Keratinocyte (primary cell): ENCODE measurements around the gene MICAL2. TPM values are rescaled to one million over a fixed set of nuclear protein-coding genes. Genes with fewer than 3 reads are reported as not detected.

Experiments
- DNase-seq: peaks from one replicate; pipeline ENCODE4 v3.0.0-alpha.2; 2011; ENCODE audit warnings: low read depth, missing footprints, low spot score
- FAIRE-seq: peaks from 2 replicates; lab custom pipeline; 2011; peaks lifted over from hg19 to GRCh38; lab: Jason Lieb, UNC
- H2AFZ ChIP-seq: 2 replicates; pipeline ENCODE4 v1.6.0; 2012; ENCODE audit warnings: low read length, control low read depth, inconsistent platforms; ENCODE audit not compliant: control insufficient read depth
- H3K27ac ChIP-seq: 2 replicates; pipeline ENCODE4 v1.5.1; 2011; ENCODE audit warnings: low read length; ENCODE audit not compliant: control insufficient read depth, insufficient read depth
- H3K27me3 ChIP-seq: 3 replicates; pipeline ENCODE4 v1.6.0; 2011; ENCODE audit warnings: low read length; ENCODE audit not compliant: control insufficient read depth, insufficient read depth; ENCODE audit errors: extremely low read depth
- H3K36me3 ChIP-seq, 2 experiments: 2 replicates in 1 of 2; 3 replicates in 1 of 2; pipeline ENCODE4 v1.5.1; 2011; ENCODE audit warnings: low read length in 2 of 2, mild to moderate bottlenecking in 1 of 2; ENCODE audit not compliant: control insufficient read depth in 2 of 2, insufficient read depth in 2 of 2; ENCODE audit errors: extremely low read depth in 1 of 2
- H3K4me1 ChIP-seq: 3 replicates; pipeline ENCODE4 v1.5.1; 2011; ENCODE audit warnings: low read length; ENCODE audit not compliant: control insufficient read depth, insufficient read depth; ENCODE audit errors: extremely low read depth
- H3K4me2 ChIP-seq: 3 replicates; pipeline ENCODE4 v1.6.0; 2011; ENCODE audit warnings: low read depth, low read length; ENCODE audit not compliant: control insufficient read depth, insufficient read depth; ENCODE audit errors: extremely low read depth
- H3K4me3 ChIP-seq, 3 experiments: fragments of 200-600 bp in 1 of 3; sonication (generic) in 1 of 3; 2 replicates in 2 of 3; 3 replicates in 1 of 3; pipeline ENCODE4 v1.5.1; 2011 to 2016; ENCODE audit warnings: low read length in 3 of 3, mild to moderate bottlenecking in 3 of 3, control low read depth in 2 of 3, inconsistent platforms in 1 of 3, low read depth in 1 of 3, mixed read lengths in 1 of 3, mixed run types in 1 of 3, moderate library complexity in 1 of 3; ENCODE audit not compliant: control insufficient read depth in 2 of 3, insufficient read depth in 2 of 3; ENCODE audit errors: extremely low read depth in 1 of 3
- H3K79me2 ChIP-seq: 2 replicates; pipeline ENCODE4 v1.6.0; 2012; ENCODE audit warnings: low read length; ENCODE audit not compliant: control insufficient read depth, insufficient read depth
- H3K9ac ChIP-seq: 3 replicates; pipeline ENCODE4 v1.6.0; 2011; ENCODE audit warnings: low read length; ENCODE audit not compliant: control insufficient read depth, insufficient read depth; ENCODE audit errors: extremely low read depth
- H3K9me1 ChIP-seq: 3 replicates; pipeline ENCODE4 v1.6.0; 2011; ENCODE audit warnings: low read length; ENCODE audit not compliant: control insufficient read depth, insufficient read depth; ENCODE audit errors: extremely low read depth
- H3K9me3 ChIP-seq: 2 replicates; pipeline ENCODE4 v1.5.1; 2012; ENCODE audit warnings: low read depth, low read length; ENCODE audit not compliant: control insufficient read depth
- H4K20me1 ChIP-seq: 3 replicates; pipeline ENCODE4 v1.6.0; 2011; ENCODE audit warnings: low read length; ENCODE audit not compliant: control insufficient read depth, insufficient read depth; ENCODE audit errors: extremely low read depth
- EZH2 ChIP-seq: IDR thresholded peaks from one replicate; pipeline ENCODE4 v1.6.1; 2012; ENCODE audit warnings: inconsistent platforms, mild to moderate bottlenecking, low read length, moderate library complexity
- dilution Hi-C: fragments of 300-500 bp; cut with MboI; formaldehyde crosslinking; loops from one replicate; pipeline ENCODE4 v1.7.0; 2020; ENCODE audit warnings: low sequenced_read_pairs; ENCODE audit not compliant: extremely low pct_ligation_motif_present
- polyA plus RNA-seq, 5 experiments: library from polyadenylated mRNA; depleted of rRNA in 3 of 5; stranded (reverse) in 3 of 5; stranded (forward) in 1 of 5; unstranded in 1 of 5; fragments of >200 nt; gene quantifications; 1 replicate in 1 of 5; 2 replicates in 3 of 5; 3 replicates in 1 of 5; pipeline versions ENCODE4 v1.2.1 to v1.2.3, GENCODE V29; 2011 to 2012; ENCODE audit warnings: missing spikeins in 2 of 5, low read depth in 1 of 5, low replicate concordance in 1 of 5
- TF ChIP-seq, protein P1 (sequence below), 3 experiments: IDR thresholded peaks in 1 of 3; conservative IDR thresholded peaks in 1 of 3; optimal IDR thresholded peaks in 1 of 3; 2 replicates in 2 of 3; 3 replicates in 1 of 3; pipeline versions ENCODE3 to v1.5.1; 2011; ENCODE audit warnings: low read length in 3 of 3, mild to moderate bottlenecking in 3 of 3, moderate library complexity in 2 of 3, control low read depth in 1 of 3, inconsistent platforms in 1 of 3; ENCODE audit not compliant: insufficient read depth in 2 of 3; ENCODE audit errors: extremely low read depth in 1 of 3

Gene MICAL2
- polyA plus RNA-seq, 1 donor (not counting 4 experiments of a cell fraction or from before 2014, with no cell fraction given) = 83.9 TPM

DNA sequence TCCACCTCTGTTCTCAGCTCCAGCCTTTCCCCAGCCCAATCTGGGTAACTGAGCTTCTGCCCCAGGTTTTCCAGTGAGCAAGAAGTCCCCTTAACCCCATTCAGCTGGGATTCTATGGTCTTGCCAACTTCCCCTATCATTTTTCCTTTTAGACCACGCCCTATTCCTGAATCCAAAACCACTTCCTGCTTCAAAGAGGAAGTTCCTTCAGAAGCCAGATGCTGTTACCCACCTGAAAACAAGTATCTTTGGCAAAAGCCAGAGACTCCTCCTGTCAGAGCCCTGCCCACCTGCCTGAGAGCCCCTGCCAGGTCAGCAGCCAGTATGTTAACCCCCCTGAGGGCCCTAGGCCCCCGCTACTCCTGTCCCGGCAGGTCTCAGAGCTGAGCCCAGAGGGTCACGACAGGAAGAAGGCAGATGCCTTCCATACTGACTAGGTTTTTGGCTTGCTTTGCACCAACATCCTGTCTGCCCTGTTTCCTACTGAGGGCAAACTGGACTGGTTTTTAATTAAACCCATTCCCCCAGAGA, 20.3 kb upstream of the MICAL2 start:
- DNase-seq (peak; percentile 98), FAIRE-seq (peak; percentile 84)
- dilution Hi-C loops = no loop called here
- Histone ChIP-seq H3K36me3 (peaks cover 0 to 3% of the 10 kb centered on the region in 2 experiments), H3K4me2 (peak overlapping the region; percentile 84), H3K9me3 (no peaks in the 10 kb centered on the region), H3K27ac (peak overlapping the region; percentile 99), H4K20me1 (no peaks in the 10 kb centered on the region), H3K4me1 (peaks cover 77% of the 10 kb centered on the region), H3K9me1 (no peaks in the 10 kb centered on the region), H3K79me2 (no peaks in the 10 kb centered on the region), H2AFZ (no peak overlapping the region), H3K9ac (peak overlapping the region; percentile 88), H3K27me3 (no peaks in the 10 kb centered on the region), H3K4me3 (peak overlapping the region in 2 of 3 experiments; percentile 20 to 50)
- TF ChIP-seq EZH2 = no peak
- TF ChIP-seq, protein P1, sequence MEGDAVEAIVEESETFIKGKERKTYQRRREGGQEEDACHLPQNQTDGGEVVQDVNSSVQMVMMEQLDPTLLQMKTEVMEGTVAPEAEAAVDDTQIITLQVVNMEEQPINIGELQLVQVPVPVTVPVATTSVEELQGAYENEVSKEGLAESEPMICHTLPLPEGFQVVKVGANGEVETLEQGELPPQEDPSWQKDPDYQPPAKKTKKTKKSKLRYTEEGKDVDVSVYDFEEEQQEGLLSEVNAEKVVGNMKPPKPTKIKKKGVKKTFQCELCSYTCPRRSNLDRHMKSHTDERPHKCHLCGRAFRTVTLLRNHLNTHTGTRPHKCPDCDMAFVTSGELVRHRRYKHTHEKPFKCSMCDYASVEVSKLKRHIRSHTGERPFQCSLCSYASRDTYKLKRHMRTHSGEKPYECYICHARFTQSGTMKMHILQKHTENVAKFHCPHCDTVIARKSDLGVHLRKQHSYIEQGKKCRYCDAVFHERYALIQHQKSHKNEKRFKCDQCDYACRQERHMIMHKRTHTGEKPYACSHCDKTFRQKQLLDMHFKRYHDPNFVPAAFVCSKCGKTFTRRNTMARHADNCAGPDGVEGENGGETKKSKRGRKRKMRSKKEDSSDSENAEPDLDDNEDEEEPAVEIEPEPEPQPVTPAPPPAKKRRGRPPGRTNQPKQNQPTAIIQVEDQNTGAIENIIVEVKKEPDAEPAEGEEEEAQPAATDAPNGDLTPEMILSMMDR (optimal IDR thresholded peaks at IDR 0.05 in 1 of 3, IDR thresholded peaks at IDR 0.05 in 1 of 3, conservative IDR thresholded peaks at IDR 0.05 in 1 of 3; ENCODE audit: extremely low read depth in 1 of 3, insufficient read depth in 2 of 3, low read length in 3 of 3) = no peak

- peaks cover 0 to 3% of the 10 kb centered on the region in 2 experiments for H3K36me3 ChIP-seq
- H3K4me3 ChIP-seq = no peak overlapping the region
- H4K20me1 ChIP-seq = no peaks in the 10 kb centered on the region
- H3K9ac ChIP-seq = peak overlapping the region; percentile 88
- TF ChIP-seq, protein P1 (optimal IDR thresholded peaks at IDR 0.05 in 1 of 3, IDR thresholded peaks at IDR 0.05 in 1 of 3, conservative IDR thresholded peaks at IDR 0.05 in 1 of 3; ENCODE audit: extremely low read depth in 1 of 3, insufficient read depth in 2 of 3, low read length in 3 of 3) = no peak
- TF ChIP-seq EZH2 = no peak
- DNase-seq (peak; percentile 96), FAIRE-seq (peak; percentile 93)
- peak overlapping the region; percentile 99 for H3K27ac ChIP-seq
- peaks cover 74% of the 10 kb centered on the region for H3K4me1 ChIP-seq
- H2AFZ ChIP-seq = no peak overlapping the region
- H3K27me3 ChIP-seq = no peaks in the 10 kb centered on the region
- H3K4me2 ChIP-seq = peak overlapping the region; percentile 84
- no peaks in the 10 kb centered on the region for H3K9me3 ChIP-seq
- dilution Hi-C loops = no loop called here
- no peaks in the 10 kb centered on the region for H3K9me1 ChIP-seq
- H3K79me2 ChIP-seq = no peaks in the 10 kb centered on the region
These were observed 19.6 kb upstream of the MICAL2 start for GRCh38 chr11:12090761-12091258.
